GM19099 (cell line): ENCODE data around the gene MTHFD2.

Experiments
- POLR2A ChIP-seq: IDR thresholded peaks from 3 replicates; pipeline ENCODE4 v1.6.1; 2011; ENCODE audit warnings: low read depth; ENCODE audit not compliant: insufficient read length; ENCODE audit errors: extremely low read depth

The MTHFD2 gene

GRCh38 chr2:74212702-74213410 is 14.4 kb downstream of the MTHFD2 start:
- no peak for TF ChIP-seq POLR2A

- TF ChIP-seq POLR2A = no peak
Measured at GRCh38 chr2:74216642-74217041, 18.2 kb downstream of the MTHFD2 start.

- TF ChIP-seq POLR2A = no peak
Measured at GRCh38 chr2:74219846-74220486, 21.6 kb downstream of the MTHFD2 start.

GRCh38 chr2:74221091-74221490 is 22.7 kb downstream of the MTHFD2 start:
- TF ChIP-seq POLR2A = no peak

- TF ChIP-seq POLR2A = peak; percentile 11
Measured at GRCh38 chr2:74221604-74222299, 23.3 kb downstream of the MTHFD2 start.

GRCh38 chr2:74222300-74222650 is 23.9 kb downstream of the MTHFD2 start:
- TF ChIP-seq POLR2A = no peak

GRCh38 chr2:74223941-74224770 is 25.7 kb downstream of the MTHFD2 start:
- no peak for TF ChIP-seq POLR2A

GRCh38 chr2:74225698-74226459 is 27.5 kb downstream of the MTHFD2 start:
- no peak for TF ChIP-seq POLR2A

DNA sequence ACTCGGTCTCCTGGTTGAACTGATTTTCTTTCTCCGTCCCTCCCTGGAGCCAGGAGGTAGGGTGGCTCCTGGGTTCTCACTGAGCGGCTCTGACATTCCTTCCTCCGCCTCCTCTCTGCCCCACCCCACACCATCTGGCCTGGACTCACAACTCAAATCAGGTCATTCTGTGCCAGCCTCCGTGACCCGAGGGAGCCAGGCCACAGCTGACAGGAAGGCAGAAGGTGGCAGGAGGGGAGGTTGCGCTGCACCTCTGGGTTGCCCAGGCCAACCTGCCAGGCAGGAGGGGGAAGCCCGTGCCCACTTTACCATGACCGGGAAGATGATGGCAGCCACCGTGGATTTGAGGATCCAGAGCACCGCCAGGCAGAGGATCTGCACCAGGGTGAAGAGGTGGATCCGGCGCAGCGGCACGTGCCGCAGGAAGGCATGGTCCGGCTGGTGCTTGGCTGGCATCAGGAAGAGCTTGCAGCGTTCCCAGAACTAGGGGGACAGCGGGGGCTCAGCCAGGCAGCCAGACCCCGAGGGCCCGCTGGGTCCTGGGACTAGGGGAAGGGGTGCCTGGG is 28.3 kb downstream of the MTHFD2 start:
- TF ChIP-seq POLR2A = no peak

GRCh38 chr2:74227646-74228045 is 29.2 kb downstream of the MTHFD2 start:
- TF ChIP-seq POLR2A = no peak

GRCh38 chr2:74228772-74229171 is 30.4 kb downstream of the MTHFD2 start:
- no peak for TF ChIP-seq POLR2A

DNA sequence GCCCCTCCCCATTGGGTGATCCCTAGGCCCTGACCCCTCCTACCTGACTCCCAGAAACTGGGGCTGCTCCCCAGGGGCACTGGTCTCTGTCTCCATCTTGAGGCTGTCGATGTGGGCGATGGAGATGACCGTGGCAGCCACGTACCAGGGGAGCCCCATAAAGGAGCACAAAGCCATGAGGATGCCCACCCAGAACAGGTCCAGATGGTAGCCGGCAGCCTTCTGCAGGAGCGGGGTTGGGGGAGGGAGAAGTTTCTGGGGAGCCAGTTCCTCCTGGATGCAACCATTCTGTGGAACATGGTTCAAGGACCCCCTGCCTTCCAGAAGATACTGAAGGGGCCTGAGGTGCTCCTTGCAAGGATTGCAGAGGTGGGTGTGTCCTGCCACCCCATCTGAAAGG is 34.0 kb downstream of the MTHFD2 start:
- TF ChIP-seq POLR2A = no peak

DNA sequence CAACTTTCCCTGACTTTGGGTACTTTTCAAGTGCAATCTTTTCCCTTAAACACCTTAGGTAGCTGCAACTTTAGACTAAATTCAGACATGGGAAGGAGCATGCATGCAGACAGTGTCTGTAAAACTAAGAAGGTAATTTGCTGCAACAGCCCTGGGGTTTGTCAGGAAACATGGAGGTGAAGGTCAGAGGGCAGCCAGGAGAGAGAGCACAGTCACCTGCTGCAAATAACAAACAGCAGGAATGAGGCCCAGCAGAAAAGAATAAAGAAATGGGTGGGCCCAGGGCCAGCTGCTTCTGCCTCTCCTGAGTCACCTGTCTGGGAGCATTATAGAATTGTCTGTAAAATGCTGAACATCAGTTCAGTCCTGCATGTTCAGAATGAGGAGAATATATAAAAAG is 35.2 kb downstream of the MTHFD2 start:
- TF ChIP-seq POLR2A = no peak

- no peak for TF ChIP-seq POLR2A
Measured at GRCh38 chr2:74235041-74235440, 36.6 kb downstream of the MTHFD2 start.
